Mesothelial cell of epicardium (in vitro differentiated cells): ENCODE data around the gene ATXN1L. TPM values are rescaled to one million over a fixed set of nuclear protein-coding genes. Genes with fewer than 3 reads are reported as not detected.
A peak's percentile ranks its signal among the peaks of the same experiment; 100 is the strongest.

ENCODE experiments used
- DNase-seq, 2 experiments: peaks; one replicate each; pipeline ENCODE4 v3.0.0; 2021; ENCODE audit warnings: low spot score in 2 of 2; ENCODE audit not compliant: unreplicated experiment in 2 of 2
- H3K27ac Mint-ChIP-seq: 2 replicates; pipeline ENCODE4 v1.8.0; 2021; ENCODE audit warnings: mixed read lengths
- H3K27me3 Mint-ChIP-seq: 2 replicates; pipeline ENCODE4 v1.8.0; 2021; ENCODE audit warnings: low read depth, mixed read lengths
- H3K36me3 Mint-ChIP-seq: 2 replicates; pipeline ENCODE4 v1.8.0; 2021; ENCODE audit warnings: mixed read lengths
- H3K4me1 Mint-ChIP-seq: 2 replicates; pipeline ENCODE4 v1.8.0; 2021; ENCODE audit warnings: mixed read lengths
- H3K4me3 Mint-ChIP-seq: 2 replicates; pipeline ENCODE4 v1.8.0; 2021; ENCODE audit warnings: mild to moderate bottlenecking, moderate library complexity, mixed read lengths
- H3K9me3 Mint-ChIP-seq: 2 replicates; pipeline ENCODE4 v1.8.0; 2021; ENCODE audit warnings: mixed read lengths
- total RNA-seq: library from RNA; stranded (reverse); gene quantifications from 3 replicates; pipeline ENCODE4 v1.2.1, GENCODE V29; 2021
- TF ChIP-seq, protein P1 (sequence below): fragments of 200-600 bp; sonication (generic); IDR thresholded peaks from one replicate; pipeline ENCODE4 v1.5.0; 2021; ENCODE audit warnings: antibody characterized with exemption; ENCODE audit not compliant: unreplicated experiment

ATXN1L gene
- total RNA-seq, 1 donor from 2014 or later, result 32.5 TPM

DNA sequence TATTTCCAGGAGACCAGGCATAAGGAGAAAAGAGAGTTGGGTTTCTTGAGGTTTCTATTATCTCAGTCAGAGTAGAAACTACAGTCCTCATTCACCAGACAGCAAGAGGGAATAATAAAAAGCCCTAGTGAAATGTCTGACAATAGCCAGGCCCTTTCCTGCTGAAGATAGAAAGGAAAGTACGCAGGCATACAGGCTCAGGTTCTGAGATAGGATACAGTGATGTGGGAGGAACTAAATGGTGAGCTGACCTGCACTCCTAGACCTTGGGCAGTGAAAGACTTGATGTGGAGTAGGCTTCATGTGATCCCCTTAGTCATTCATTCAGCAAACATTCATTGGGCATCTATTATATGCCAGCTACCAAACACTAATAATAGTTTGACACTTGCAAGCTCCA is 23.3 kb downstream of the ATXN1L start:
- H3K27me3 Mint-ChIP-seq, result no peaks in the 10 kb centered on the region
- H3K27ac Mint-ChIP-seq, result no peak overlapping the region
- H3K9me3 Mint-ChIP-seq, result no peaks in the 10 kb centered on the region
- DNase-seq, result no peak
- no peak overlapping the region for H3K4me3 Mint-ChIP-seq
- TF ChIP-seq, protein P1, sequence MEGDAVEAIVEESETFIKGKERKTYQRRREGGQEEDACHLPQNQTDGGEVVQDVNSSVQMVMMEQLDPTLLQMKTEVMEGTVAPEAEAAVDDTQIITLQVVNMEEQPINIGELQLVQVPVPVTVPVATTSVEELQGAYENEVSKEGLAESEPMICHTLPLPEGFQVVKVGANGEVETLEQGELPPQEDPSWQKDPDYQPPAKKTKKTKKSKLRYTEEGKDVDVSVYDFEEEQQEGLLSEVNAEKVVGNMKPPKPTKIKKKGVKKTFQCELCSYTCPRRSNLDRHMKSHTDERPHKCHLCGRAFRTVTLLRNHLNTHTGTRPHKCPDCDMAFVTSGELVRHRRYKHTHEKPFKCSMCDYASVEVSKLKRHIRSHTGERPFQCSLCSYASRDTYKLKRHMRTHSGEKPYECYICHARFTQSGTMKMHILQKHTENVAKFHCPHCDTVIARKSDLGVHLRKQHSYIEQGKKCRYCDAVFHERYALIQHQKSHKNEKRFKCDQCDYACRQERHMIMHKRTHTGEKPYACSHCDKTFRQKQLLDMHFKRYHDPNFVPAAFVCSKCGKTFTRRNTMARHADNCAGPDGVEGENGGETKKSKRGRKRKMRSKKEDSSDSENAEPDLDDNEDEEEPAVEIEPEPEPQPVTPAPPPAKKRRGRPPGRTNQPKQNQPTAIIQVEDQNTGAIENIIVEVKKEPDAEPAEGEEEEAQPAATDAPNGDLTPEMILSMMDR, result no peak
- peaks cover 27% of the 10 kb centered on the region for H3K36me3 Mint-ChIP-seq
- H3K4me1 Mint-ChIP-seq, result no peaks in the 10 kb centered on the region

DNA sequence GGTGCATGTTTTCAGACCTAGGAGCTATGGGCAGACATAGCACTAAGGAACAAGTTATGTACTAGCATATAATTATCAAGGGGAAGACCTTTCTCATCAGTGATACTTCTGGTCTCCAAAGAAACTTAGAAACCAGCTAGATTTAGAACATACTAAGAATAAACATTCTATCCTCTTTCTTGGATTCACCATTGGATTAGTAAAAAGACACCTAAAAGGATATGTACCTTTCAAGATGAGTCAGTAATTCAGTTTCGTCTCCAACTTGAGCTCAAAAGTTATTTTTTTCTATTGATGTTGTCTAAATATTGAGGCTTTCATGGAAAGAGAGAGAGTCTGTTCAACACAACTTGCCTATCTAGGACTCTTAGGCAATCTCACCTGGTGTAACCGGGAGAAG is 25.0 kb downstream of the ATXN1L start:
- H3K4me1 Mint-ChIP-seq, result no peaks in the 10 kb centered on the region
- DNase-seq, result no peak
- TF ChIP-seq, protein P1, result no peak
- H3K9me3 Mint-ChIP-seq, result no peaks in the 10 kb centered on the region
- no peak overlapping the region for H3K27ac Mint-ChIP-seq
- no peaks in the 10 kb centered on the region for H3K27me3 Mint-ChIP-seq
- H3K36me3 Mint-ChIP-seq, result peaks cover 20% of the 10 kb centered on the region
- H3K4me3 Mint-ChIP-seq, result no peak overlapping the region

DNA sequence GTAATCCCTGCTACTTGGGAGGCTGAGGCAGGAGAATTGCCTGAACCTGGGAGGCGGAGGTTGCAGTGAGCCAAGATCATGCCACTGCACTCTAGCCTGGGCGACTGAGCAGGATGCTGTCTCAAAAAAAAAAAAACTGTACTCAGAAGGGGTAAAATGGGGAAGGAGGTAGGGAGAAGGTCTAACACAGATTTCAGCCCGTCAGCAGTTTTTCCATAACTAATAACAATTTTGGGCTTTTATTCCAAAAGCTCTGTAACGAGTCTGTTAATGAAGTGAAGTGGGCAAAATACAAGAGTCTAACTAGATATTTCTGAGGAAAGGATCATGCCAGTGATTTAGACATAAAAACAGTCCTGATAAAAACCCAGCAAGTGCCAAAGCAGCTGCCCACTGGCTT is 27.4 kb downstream of the ATXN1L start:
- Mint-ChIP-seq H3K4me3 (no peak overlapping the region), H3K27ac (peak overlapping the region; percentile 47), H3K36me3 (peaks cover 26% of the 10 kb centered on the region), H3K27me3 (no peaks in the 10 kb centered on the region), H3K4me1 (no peaks in the 10 kb centered on the region), H3K9me3 (no peaks in the 10 kb centered on the region)
- TF ChIP-seq, protein P1, result no peak
- DNase-seq, result no peak

DNA sequence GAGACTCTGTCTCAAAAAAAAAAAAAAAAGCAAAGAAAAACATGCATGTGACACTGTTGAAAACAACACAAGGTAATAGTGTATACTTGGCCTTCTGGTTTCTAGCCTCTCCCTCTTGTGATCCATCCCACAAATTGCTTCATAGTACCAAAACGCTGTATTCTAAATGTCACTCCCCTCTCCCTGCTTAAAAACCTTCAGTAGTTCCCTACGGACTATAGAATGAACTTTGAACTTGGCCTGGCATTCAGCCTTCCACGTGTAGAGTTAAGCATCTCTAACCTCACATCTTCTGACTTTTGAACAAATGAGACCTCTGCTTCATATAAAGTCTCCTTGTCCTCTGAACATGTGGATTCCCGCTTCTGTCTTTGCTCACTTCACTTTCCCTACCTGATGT is 33.1 kb downstream of the ATXN1L start:
- H3K27ac Mint-ChIP-seq, result no peak overlapping the region
- H3K9me3 Mint-ChIP-seq, result no peaks in the 10 kb centered on the region
- H3K4me3 Mint-ChIP-seq, result no peak overlapping the region
- peaks cover 28% of the 10 kb centered on the region for H3K36me3 Mint-ChIP-seq
- TF ChIP-seq, protein P1, result no peak
- peaks cover 10% of the 10 kb centered on the region for H3K4me1 Mint-ChIP-seq
- no peak for DNase-seq
- H3K27me3 Mint-ChIP-seq, result no peaks in the 10 kb centered on the region

DNA sequence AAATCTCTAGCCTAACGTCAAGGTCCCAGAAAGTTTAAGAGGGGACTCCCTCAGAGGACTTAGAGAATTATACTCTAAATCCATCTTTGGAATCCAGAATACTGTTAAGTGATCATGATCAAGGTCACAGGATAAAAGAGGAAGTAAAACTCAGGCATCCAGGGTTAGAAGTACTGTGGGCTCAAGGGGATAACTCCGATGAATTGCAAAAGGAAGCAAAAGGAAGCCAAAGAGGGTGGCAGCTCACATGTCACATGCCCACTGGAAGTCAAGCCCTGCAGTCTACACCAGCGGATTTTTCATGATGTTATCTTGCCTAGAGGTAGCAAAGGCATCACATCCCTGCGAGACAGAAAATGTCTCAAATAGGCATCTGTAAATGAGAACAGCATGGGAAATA is 34.4 kb downstream of the ATXN1L start:
- Mint-ChIP-seq H3K27me3 (no peaks in the 10 kb centered on the region), H3K27ac (no peak overlapping the region)
- TF ChIP-seq, protein P1, result no peak

More for the DNA sequence above, 34.4 kb downstream of the ATXN1L start:
- Mint-ChIP-seq H3K9me3 (no peaks in the 10 kb centered on the region), H3K36me3 (peaks cover 28% of the 10 kb centered on the region), H3K4me3 (no peak overlapping the region), H3K4me1 (peaks cover 16% of the 10 kb centered on the region)
- no peak for DNase-seq
